Stimulated activated CD8-positive, alpha-beta memory T cell treated with anti-CD3 and anti-CD28 coated beads, Interleukin-4, amount 100 ng/mL, for 48 hours (primary cell): Measurements from ENCODE around the gene ACKR2.

ENCODE experiments used
- DNase-seq: peaks from one replicate; pipeline ENCODE4 v3.0.0-alpha.2; 2020

Gene ACKR2, protein sequence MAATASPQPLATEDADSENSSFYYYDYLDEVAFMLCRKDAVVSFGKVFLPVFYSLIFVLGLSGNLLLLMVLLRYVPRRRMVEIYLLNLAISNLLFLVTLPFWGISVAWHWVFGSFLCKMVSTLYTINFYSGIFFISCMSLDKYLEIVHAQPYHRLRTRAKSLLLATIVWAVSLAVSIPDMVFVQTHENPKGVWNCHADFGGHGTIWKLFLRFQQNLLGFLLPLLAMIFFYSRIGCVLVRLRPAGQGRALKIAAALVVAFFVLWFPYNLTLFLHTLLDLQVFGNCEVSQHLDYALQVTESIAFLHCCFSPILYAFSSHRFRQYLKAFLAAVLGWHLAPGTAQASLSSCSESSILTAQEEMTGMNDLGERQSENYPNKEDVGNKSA

DNA sequence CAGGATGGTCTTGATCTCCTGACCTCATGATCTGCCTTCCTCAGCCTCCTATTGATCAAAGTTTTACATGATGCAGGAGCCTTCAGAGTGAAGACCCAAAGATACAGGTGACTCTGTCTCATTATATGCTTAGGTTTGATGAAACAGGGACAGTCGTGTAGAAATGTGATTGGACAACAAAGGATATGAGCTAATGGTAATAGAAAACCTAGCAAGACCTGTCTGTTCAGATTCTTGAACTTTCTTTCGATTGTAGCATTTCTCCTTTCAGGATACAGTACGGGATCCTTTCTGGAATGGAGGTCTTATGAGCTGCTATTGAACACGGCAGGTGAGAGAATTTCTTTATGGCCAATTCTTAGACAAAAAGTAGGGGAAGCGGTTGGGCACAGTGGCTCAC lies at the start of gene ACKR2:
ACKR2 (plus strand) TSS at position 244 of the 400 bp plus-strand sequence. CDS start 55,058 bp downstream, outside the sequence.
- DNase-seq = no peak

DNA sequence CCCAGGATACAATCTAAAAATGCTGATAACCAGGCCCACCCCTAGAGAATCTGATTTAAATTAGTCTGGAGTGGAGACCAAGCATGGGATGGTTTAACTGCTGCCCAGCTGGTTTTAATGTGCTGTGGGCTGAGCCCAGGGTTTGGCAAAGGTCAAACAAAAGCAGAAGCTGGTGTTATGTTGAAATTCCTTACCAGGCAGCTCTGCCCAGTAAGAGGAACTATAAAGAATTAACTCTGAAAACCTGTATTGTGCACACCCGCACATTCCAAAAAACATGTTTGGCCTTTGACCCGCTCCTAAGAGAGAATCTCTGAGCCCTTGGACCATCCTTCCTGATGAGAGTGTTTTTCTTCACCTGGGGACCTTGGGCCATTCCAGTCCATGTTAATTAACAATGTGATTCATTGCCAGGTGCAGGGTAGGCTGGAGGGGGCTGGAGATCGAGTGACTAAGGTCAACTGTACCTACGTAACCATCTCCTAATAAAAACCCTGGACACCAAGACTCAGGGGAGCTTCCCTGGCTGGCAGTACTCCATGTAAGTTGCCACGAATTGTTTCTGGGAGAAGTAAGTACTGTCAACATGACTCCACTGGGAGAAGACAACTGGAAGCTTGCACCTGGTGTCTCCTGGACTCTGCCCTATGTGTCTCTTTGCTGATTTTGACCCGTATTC lies 47.1 kb upstream of the ACKR2 start:
- DNase-seq = no peak

DNA sequence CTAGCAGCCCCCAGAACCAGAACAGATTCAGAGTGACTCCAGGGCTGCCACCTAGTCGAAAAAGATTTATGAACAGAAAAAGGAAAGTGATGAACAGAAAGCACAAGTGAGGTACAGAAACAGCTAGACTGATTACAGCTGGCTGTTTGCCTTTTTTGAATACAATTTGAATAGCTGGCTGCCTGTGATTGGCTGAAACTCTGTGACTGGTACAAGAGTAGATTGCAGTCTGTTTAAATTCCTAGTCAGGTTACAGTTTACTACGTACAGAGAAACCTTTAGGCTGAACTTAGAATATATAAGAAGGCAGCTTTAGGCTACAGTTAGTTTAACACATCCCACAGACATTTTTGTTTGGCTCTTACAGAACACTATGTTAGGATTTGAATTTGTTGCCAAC lies 46.2 kb upstream of the ACKR2 start:
- no peak for DNase-seq

DNA sequence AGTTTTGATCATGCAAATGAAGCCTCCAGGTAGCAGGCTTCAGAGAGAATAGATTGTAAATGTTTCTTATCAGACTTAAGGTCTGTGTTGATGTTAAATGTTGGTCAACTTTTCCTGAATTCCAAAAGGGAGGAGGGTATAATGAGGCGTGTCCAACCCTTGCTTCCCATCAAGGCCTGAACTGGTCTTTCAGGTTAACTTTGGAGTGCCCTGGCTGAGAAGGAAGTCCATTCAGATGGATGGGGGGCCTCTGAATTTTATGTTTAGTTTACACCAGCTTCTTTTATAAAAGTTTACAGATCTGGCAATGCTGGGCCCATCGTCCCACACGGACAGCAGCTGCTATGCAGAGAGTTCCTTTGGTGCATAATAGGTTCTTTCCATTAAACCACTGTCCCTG lies 45.1 kb upstream of the ACKR2 start:
- no peak for DNase-seq

DNA sequence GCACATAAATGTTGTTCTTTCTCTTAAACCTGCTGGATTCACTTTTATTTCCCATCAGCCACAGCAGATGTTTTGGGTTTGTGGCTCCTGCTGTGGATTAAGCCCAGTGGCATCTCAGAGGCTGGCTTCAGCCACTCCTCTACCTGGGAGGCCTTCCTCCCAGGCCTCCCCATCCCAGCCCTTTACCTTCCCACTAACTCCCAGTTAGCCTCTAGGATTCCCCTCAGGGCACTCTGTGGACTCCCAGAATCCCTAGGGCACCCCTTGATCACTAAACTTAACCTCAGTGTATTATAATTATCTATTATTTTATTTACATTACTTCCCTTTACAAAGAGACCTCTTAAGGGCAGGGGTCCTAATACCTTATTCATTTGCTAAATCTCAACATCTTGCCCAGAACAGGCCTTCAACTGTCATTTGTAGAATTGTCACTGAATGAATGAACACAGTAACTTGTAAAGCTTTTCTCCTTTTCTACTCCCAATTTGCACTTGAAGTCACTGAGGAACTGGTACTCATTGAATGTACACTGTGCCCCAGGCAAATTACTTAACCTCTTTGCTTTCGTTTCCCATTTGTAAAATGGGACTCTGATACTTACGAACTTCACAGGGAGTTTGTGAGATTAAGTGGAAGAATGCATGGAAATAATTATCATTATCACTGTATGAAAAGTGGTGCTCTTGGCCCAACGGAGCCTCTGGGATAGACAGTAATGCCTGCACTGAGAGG lies 44.5 kb upstream of the ACKR2 start:
- no peak for DNase-seq

DNA sequence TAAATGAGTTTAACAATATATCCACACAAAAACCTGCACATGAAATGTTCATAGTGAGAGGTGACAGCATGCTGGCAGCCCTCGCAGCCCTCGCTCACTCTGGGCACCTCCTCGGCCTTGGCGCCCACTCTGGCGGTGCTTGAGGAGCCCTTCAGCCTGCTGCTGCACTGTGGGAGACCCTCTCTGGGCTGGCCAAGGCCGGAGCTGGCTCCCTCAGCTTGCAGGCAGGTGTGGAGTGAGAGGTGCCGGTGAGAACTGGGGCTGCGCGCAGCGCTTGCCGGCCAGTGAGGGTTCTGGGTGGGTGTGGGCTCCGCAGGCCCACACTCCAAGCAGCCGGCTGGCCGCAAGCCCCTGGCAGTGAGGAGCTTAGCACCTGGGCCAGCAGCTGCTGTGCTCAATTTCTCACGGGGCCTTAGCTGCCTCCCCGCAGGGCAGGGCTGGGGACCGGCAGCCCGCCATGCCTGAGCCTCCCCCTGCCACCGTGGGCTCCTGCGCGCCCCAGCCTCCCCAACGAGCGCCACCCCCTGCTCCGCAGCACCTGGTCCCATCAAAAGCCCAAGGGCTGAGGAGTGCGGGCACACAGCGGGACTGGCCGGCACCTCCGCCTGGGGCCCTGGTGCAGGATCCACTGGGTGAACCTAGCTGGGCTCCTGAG lies 39.6 kb upstream of the ACKR2 start:
- no peak for DNase-seq

DNA sequence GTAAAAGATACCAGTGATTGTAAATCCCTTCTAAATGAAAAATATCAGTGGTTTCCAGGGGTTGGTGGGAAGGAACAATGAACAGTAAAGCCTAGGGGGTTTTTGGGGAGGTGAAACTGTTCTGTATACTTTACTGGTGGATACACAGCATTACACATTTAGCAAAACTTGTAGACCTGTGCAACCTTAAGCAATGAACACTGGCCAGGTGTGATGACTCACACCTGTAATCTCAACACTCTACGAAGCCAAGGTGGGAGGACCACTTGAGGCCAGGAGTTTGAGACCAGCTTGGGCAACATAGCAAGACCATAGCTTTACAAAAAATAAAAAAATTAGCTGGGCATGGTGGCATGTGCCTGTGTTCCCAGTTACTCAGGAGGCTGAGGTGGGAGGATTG lies 38.0 kb upstream of the ACKR2 start:
- no peak for DNase-seq

DNA sequence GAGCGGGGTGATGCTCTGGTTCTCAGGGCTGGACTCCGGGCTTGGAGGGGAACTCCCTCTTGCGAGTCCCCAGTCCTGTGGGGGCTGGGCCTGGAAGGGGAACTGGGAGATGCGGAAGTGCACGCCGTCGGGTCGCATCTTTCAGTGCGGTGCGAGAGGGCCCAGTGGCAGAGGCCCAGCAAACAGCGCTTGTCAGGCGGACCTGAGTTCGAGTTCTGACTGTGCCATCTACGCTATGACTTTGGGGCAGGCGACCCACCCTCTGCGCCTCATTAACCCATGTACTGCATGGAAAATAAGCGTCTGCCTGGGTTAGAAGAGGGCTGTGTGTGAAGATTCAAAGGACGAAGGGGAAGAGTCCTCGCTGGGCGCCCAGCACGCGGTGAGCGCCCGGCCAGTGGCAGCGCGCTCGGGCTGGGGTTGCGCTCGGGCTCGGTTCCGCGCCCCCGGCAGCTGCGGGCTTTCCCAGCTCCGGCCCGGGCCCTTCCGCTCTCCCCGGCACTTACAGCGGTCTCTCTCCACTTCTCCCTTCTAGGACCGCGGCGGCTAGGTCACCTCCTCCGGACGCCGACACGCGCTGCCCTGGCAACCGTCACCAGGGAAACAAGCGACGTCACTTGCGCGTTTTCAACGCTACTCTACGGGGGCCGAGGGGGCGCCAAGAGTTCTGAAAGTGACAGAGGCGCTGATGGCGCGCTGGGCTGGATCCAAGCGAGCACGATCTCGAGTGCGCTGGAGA lies 36.4 kb upstream of the ACKR2 start, which contains the start of gene CCDC13:
CCDC13 (minus strand) TSS at position 584 of the 739 bp plus-strand sequence. CDS start 14,908 bp downstream, outside the sequence.
- DNase-seq = peak; percentile 98

DNA sequence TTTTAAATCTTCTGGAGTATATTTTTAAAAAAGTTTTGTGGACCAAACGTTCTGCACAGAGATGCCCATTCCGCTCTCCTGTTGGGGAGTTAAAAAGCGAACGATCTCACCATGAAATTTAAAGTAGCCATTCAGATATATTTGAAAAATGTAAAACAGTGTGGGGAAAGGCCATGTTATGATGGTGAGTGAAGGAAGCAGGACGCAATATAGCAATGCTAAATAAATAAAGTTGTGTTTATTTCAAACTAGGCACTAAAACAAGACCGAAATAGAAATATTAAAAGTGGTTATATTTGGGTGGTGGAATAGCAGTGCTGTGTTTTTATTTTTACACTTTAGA lies 35.9 kb upstream of the ACKR2 start:
- DNase-seq = no peak

DNA sequence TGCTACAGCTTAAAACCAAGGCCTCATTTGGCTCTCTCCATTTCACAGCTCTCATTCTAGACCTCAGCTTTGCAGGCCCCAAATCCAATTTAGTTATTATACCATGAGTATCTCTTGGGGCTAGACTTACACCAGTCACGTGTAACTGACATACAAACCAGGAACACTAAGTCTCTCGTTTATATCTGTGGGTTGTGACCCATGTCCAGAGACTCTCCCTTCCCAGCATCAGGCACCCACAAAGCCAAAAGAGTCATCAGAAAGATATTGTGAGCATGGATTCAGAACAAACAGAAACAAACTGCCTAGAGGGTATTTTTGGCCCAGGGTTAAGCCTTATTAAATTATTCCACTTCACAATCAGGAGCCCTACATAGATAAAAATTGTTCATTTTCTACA lies 30.6 kb upstream of the ACKR2 start:
- DNase-seq = no peak

DNA sequence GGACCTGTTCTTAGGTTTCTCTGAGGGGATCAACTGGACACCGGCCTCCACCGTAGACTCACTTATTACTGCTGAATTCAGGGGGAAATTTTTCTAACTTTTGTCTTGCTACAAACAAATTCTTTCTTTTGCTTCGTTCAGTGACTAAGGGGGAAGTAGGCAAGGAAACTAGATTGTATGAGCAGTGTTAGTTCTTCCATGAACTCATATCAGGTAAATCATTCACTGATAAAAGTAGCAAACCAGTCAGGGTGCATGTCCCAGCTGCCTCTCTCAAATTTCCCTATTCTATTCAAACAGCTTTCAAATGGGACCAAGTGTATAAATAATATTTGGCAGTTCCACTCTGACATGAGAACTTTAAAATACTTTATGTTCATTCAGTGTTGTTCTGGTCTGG lies 28.8 kb upstream of the ACKR2 start:
- DNase-seq = no peak

DNA sequence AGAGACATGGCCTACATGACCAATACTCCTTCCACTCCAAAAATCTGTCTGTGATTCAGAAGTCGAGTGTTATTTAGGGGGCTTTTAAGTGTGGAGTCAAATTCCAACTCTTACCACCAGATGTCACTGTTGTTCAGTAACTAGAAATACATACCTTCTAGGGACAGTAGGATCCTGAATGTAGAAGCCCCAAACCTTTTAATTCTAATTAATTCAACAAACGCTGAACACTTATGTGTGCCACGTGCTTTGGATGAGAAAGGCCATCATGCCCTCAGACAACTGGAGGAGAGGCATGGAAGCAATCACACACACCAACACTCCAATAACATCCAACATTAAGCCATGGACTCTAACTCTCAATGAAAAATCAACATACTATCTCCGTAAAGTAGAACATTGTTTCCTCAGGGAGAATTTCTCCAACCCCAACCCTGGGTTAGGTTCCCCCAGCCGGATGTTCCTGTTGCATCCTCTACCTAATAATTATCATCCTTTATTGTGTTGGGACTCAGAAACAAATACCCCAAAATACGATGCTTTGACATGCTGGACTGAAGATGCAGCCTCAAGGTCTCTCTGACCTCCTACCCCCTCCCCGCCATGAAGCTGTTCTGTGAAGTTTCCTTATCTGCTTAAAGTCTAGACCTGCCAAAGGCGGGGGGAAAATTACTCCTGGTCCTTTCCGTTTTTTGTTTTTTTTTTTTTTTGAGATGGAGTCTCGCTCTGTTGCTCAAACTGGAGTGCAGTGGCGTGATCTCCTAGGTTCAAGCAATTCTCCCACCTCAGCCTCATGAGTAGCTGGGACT lies 28.1 kb upstream of the ACKR2 start:
- DNase-seq = no peak

DNA sequence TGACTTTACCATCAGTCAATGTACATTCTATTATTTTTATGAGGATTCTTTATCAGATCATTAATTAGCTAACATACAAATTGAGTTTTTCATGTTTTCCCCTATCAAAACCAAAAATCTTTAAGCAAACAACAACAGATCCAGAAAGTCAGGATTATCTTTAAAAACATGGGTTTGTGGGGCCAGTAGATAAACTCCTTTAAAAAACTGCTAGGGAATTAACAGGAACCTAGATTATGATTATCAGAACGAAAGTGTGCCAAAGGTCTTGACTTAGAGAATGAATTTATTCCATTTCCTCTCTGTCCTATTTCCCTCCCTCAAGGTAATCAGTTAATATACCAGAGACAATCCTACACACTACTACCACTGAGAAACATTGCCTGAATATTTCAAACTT lies 23.0 kb upstream of the ACKR2 start:
- DNase-seq = no peak

DNA sequence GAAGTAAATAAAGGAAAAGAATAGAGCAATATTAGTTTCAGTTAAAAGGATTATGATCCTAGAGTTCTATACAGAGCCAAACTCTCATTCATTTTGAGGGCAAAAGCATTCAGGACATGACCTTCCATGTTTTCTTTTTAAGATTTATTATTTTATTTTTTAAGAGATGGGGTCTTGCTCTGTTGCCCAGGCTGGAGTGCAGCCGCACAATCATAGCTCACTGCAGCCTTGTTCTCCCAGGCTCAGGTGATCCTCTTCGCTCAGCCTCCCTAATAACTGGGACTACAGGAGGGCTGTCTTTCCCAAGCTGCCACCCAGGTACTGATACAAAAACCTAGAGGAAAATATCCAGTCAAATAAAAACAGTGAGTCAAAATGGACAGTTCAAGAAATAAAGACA lies 22.6 kb upstream of the ACKR2 start:
- no peak for DNase-seq

DNA sequence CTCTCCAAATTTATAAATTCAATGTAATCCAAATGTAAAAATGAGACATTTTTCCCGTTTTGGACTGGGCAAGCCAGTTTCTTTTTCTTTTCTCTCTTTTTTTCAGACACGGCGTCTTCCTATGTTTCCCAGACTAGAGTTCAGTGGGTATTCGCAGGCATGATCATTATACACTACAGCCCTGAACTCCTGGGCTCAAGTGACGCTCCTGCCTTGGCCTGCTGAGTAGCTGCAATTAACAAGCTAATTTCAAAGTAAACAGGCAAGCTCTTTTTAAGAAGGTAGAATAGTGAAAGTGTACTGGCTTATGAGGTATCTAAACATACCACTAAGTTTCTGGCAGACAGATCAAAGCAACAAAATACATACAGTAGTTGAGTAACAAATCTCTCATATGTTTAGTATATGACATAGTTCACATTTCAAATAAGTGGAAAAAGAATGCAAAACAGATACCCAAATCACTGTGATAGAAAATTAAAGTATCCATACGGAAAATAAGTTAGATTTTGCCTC lies 18.5 kb upstream of the ACKR2 start:
- DNase-seq = no peak

DNA sequence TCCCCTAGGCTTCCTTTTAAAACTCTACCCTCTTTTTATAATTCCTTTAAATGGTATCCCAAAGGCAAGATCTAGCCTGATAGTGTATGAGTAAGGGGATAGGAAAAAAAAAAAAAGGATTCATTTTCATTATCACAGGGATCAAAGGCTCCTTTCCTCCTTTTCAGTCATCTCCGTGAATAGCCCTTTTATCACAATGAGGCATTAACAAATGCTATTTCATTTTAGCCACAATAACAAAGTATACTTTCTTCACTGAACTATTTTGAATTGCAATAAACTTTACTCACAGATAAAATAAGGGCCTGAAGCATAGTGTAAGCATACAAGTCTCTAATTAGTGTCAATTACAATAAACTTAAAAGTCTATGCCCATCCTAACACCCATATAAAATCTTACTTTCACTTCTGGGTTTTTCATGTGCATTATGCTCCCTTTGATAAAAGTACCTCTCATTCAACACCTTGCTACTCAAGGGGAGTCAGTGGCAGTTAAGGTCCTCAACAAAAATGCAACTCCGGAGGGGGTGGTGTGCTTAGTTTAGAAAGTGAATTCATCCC lies 13.5 kb upstream of the ACKR2 start:
- no peak for DNase-seq

DNA sequence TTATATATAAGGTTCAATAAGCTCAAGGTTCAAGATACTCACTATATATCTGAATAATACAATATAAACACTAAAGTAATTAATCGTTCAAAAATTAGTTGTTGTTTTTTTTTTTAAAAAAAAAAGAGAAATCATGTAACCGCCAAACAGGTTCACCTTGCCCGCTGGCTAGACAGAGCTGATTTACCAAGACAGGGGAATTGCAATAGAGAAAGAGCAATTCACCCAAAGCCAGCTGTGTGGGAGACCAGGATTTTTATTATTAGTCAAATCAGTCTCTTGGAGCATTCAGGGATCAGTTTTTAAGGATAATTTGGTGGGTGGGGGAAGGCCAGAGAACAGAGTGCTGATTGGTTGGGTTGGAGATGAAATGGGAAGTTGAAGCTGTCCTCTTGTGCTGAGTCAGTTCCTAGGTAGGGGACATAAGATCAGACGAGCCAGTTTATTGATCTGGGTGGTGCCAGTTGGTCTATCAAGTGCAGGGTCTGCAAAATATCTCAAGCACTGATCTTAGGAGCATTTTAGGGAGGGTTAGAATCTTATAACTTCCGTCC lies 12.8 kb upstream of the ACKR2 start:
- DNase-seq = no peak

DNA sequence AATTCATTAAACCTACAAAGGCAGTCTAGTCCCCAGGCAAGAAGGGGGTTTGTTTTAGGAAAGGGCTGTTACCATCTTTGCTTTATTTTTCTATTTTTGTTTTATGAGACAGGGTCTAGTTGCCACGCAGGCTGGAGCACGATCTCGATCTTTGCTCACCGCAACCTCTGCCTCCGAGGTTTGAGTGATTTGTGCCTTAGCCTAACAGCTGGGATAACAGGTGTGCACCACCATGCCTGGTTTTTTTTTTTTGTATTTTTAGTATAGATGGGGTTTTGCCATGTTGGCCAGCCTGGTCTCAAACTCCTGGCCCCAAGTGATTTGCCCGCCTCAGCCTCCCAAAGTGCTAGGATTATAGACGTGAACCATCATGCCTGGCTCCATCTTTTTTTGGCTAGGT lies 9.9 kb upstream of the ACKR2 start:
- DNase-seq = no peak

DNA sequence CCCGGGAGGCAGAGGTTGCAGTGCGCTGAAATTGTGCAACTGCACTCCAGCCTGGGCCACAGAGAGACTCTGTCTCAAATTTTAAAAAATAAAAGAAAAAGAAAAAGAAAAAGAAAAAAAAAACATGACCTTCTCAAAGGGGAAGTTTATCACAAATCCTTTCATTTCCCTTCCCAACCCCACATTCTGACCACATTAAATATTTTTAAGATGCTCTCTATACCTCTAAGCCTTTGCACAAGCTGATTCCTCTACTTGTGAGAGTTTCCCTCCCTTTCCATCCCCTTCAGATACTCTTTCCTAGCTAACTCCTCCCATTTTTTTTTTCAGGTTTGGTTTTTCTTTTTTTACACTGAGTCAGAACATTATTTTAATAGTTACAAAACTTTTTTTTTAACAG lies 9.0 kb upstream of the ACKR2 start:
- DNase-seq = no peak

DNA sequence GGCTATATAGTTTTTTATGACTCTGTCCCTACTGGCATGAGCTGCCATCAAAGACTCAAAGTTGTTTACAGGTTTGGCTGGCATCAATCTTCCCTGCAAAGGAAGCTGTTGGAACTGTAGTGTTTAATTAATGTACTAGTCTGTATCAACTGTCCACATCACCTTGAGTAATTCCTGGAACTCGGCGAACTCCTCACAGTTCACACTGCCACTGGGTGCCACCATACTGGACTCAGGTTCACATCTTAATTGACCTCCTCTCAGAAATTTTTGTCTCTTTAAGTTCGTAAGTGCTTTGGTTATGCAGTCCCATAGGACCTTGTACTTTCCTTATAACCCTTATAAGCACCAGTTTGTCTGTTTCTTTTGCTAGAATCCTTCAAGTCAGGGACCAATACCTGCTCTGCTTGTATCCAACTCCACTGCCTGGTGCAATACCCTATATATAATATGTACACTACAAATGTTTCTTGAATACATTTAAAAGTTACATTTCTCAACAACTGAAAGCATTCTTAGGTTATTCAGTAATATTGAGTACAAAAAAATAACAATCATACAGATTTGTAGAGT lies 8.1 kb upstream of the ACKR2 start:
- DNase-seq = no peak
